Naive thymus-derived CD4-positive, alpha-beta T cell (primary cell): ENCODE measurements around the gene ERVK3-1. TPM values are rescaled to one million over a fixed set of nuclear protein-coding genes. Genes with fewer than 3 reads are reported as not detected.

Source experiments
- ATAC-seq: fragments of 150-1000 bp; cut with Tn5 transposase; 2 replicates; pipeline ENCODE4 v1.10.0; 2021; ENCODE audit warnings: mild to moderate bottlenecking, moderate library complexity
- CTCF ChIA-PET: fragments of 350-600 bp; sonication (Branson Sonifier 250); formaldehyde crosslinking; loops from one replicate; lab custom pipeline; 2021; ENCODE audit warnings: antibody characterized with exemption; lab: Charles Lee
- POLR2A ChIA-PET: fragments of 350-600 bp; sonication (Branson Sonifier 250); formaldehyde crosslinking; loops from one replicate; lab custom pipeline; 2021; ENCODE audit warnings: antibody characterized with exemption, inconsistent platforms; lab: Charles Lee
- DNase-seq, 9 donors: peaks; one replicate each; pipeline versions ENCODE4 v3.0.0 to v3.0.0-alpha.2; 2020 to 2022; ENCODE audit warnings: mixed read lengths in 1 of 9
- H3K27ac ChIP-seq: one replicate; pipeline ENCODE4 v1.7.0; 2013; ENCODE audit warnings: mild to moderate bottlenecking, low read depth, low read length, moderate library complexity
- H3K27me3 ChIP-seq, 2 donors: one replicate each; pipeline ENCODE4 v1.7.0; 2013; ENCODE audit warnings: low read length in 2 of 2, mild to moderate bottlenecking in 2 of 2, moderate library complexity in 2 of 2; ENCODE audit not compliant: control insufficient read depth in 2 of 2, insufficient read depth in 2 of 2
- H3K36me3 ChIP-seq, 3 experiments: 1 replicate in 2 of 3; 2 replicates in 1 of 3; pipeline ENCODE4 v1.7.0; 2013; ENCODE audit warnings: low read length in 3 of 3, mild to moderate bottlenecking in 3 of 3, moderate library complexity in 1 of 3; ENCODE audit not compliant: insufficient read depth in 3 of 3, control insufficient read depth in 2 of 3
- H3K4me1 ChIP-seq, 2 donors: one replicate each; pipeline ENCODE4 v1.7.0; 2013; ENCODE audit warnings: low read length in 2 of 2, mild to moderate bottlenecking in 2 of 2, moderate library complexity in 1 of 2; ENCODE audit not compliant: control insufficient read depth in 2 of 2, insufficient read depth in 2 of 2
- H3K4me3 ChIP-seq: 2 replicates; pipeline ENCODE4 v1.7.0; 2013; ENCODE audit warnings: mild to moderate bottlenecking, low read length
- H3K9me3 ChIP-seq, 3 experiments: 1 replicate in 2 of 3; 2 replicates in 1 of 3; pipeline ENCODE4 v1.7.0; 2013; ENCODE audit warnings: low read length in 3 of 3; ENCODE audit not compliant: control insufficient read depth in 2 of 3
- H3K27ac Mint-ChIP-seq, 9 donors: one replicate each; pipeline ENCODE4 v1.8.0; 2020 to 2022; ENCODE audit warnings: mixed read lengths in 9 of 9, mild to moderate bottlenecking in 8 of 9, moderate library complexity in 5 of 9, inconsistent platforms in 2 of 9
- H3K27me3 Mint-ChIP-seq, 5 donors: one replicate each; pipeline ENCODE4 v1.8.0; 2021 to 2022; ENCODE audit warnings: mixed read lengths in 5 of 5, mild to moderate bottlenecking in 1 of 5
- H3K36me3 Mint-ChIP-seq, 5 donors: one replicate each; pipeline ENCODE4 v1.8.0; 2020 to 2022; ENCODE audit warnings: mixed read lengths in 5 of 5, mild to moderate bottlenecking in 3 of 5, inconsistent platforms in 1 of 5
- H3K4me1 Mint-ChIP-seq, 7 donors: one replicate each; pipeline ENCODE4 v1.8.0; 2020 to 2022; ENCODE audit warnings: mixed read lengths in 7 of 7, mild to moderate bottlenecking in 3 of 7, inconsistent platforms in 1 of 7
- H3K4me3 Mint-ChIP-seq, 10 donors: one replicate each; pipeline ENCODE4 v1.8.0; 2020 to 2022; ENCODE audit warnings: mild to moderate bottlenecking in 10 of 10, mixed read lengths in 10 of 10, moderate library complexity in 6 of 10, inconsistent platforms in 2 of 10
- H3K9me3 Mint-ChIP-seq, 11 donors: one replicate each; pipeline ENCODE4 v1.8.0; 2020 to 2022; ENCODE audit warnings: mixed read lengths in 11 of 11, mild to moderate bottlenecking in 4 of 11, inconsistent platforms in 1 of 11, moderate library complexity in 1 of 11
- intact Hi-C, 2 donors: fragments of 100-400 bp; cut with micrococcal nuclease; formaldehyde crosslinking; loops; one replicate each; pipeline ENCODE4 v1.15.1; 2023
- polyA plus RNA-seq, 2 donors: library from polyadenylated mRNA; unstranded; fragments of 300-500 nt; fragmentation: Illumina TruSeq; gene quantifications; one replicate each; pipeline ENCODE4 v1.2.3, GENCODE V29; 2021
- total RNA-seq, 6 experiments: library from RNA in 5 of 6; stranded (reverse) in 5 of 6; gene quantifications; 1 replicate in 5 of 6; 2 replicates in 1 of 6; pipeline ENCODE4 v1.2.3 and lab custom pipeline; 2021 to 2026

The ERVK3-1 gene
- total and polyA plus RNA-seq, 7 experiments from 2014 or later, result 59.7 to 122 (median 68.2) TPM

GRCh38 chr19:58350001-58350861 lies 45.1 kb downstream of the ERVK3-1 start:
- no peak overlapping the region for H3K4me3 ChIP-seq
- ATAC-seq (no peak), DNase-seq (no peak)
- peaks cover 0 to 7% of the 10 kb centered on the region in 2 donors for H3K4me1 ChIP-seq
- H3K9me3 Mint-ChIP-seq, result peaks cover 0 to 4% (median 0%) of the 10 kb centered on the region in 11 donors
- H3K4me3 Mint-ChIP-seq, result peak overlapping the region in 1 of 10 donors; percentile 27
- peaks cover 0 to 5% (median 0%) of the 10 kb centered on the region in 5 donors for H3K27me3 Mint-ChIP-seq
- peaks cover 22 to 45% (median 32%) of the 10 kb centered on the region in 7 donors for H3K4me1 Mint-ChIP-seq
- ChIA-PET CTCF (interaction anchor here (0.6 kb wide), 1 partner anchor 123 kb away, joined by 3 read pairs; no protein-coding TSS in a partner anchor), POLR2A (interaction anchor here (1.2 kb wide), 1 partner anchor 11 kb away, joined by 4 read pairs; no protein-coding TSS in a partner anchor)
- H3K27me3 ChIP-seq, result no peaks in the 10 kb centered on the region
- H3K36me3 ChIP-seq, result no peaks in the 10 kb centered on the region
- intact Hi-C loops, result no loop called here
- peaks cover 3 to 18% (median 6%) of the 10 kb centered on the region in 5 donors for H3K36me3 Mint-ChIP-seq
- no peak overlapping the region for H3K27ac Mint-ChIP-seq
- H3K9me3 ChIP-seq, result no peaks in the 10 kb centered on the region
- H3K27ac ChIP-seq, result no peak overlapping the region

- Mint-ChIP-seq H3K4me1 (peaks cover 16 to 43% (median 30%) of the 10 kb centered on the region in 7 donors), H3K27ac (no peak overlapping the region), H3K27me3 (peaks cover 0 to 5% (median 0%) of the 10 kb centered on the region in 5 donors), H3K36me3 (peaks cover 3 to 13% (median 6%) of the 10 kb centered on the region in 5 donors), H3K9me3 (peaks cover 0 to 4% (median 0%) of the 10 kb centered on the region in 11 donors), H3K4me3 (no peak overlapping the region)
- Histone ChIP-seq H3K27me3 (no peaks in the 10 kb centered on the region), H3K36me3 (no peaks in the 10 kb centered on the region), H3K4me3 (no peak overlapping the region), H3K27ac (no peak overlapping the region), H3K9me3 (no peaks in the 10 kb centered on the region), H3K4me1 (peaks cover 0 to 7% of the 10 kb centered on the region in 2 donors)
- ChIA-PET CTCF (no interaction called here), POLR2A (interaction anchor here (1.2 kb wide), 1 partner anchor 11 kb away, joined by 4 read pairs; no protein-coding TSS in a partner anchor)
- DNase-seq (no peak), ATAC-seq (no peak)
- intact Hi-C loops, result no loop called here
Measured at GRCh38 chr19:58350871-58351557, 45.8 kb downstream of the ERVK3-1 start.

- Histone ChIP-seq H3K4me1 (peaks cover 0 to 7% of the 10 kb centered on the region in 2 donors), H3K27me3 (no peaks in the 10 kb centered on the region), H3K36me3 (no peaks in the 10 kb centered on the region), H3K27ac (no peak overlapping the region), H3K9me3 (no peaks in the 10 kb centered on the region), H3K4me3 (no peak overlapping the region)
- ChIA-PET POLR2A (no interaction called here), CTCF (no interaction called here)
- no peak overlapping the region for H3K4me3 Mint-ChIP-seq
- peaks cover 0 to 3% (median 0%) of the 10 kb centered on the region in 11 donors for H3K9me3 Mint-ChIP-seq
- H3K27me3 Mint-ChIP-seq, result peaks cover 0 to 5% (median 0%) of the 10 kb centered on the region in 5 donors
- H3K27ac Mint-ChIP-seq, result no peak overlapping the region
- peaks cover 3 to 12% (median 6%) of the 10 kb centered on the region in 5 donors for H3K36me3 Mint-ChIP-seq
- H3K4me1 Mint-ChIP-seq, result peaks cover 14 to 40% (median 30%) of the 10 kb centered on the region in 7 donors
- DNase-seq (no peak), ATAC-seq (no peak)
- intact Hi-C loops, result no loop called here
Measured at GRCh38 chr19:58351558-58351878, 46.3 kb downstream of the ERVK3-1 start.

- H3K27ac ChIP-seq, result no peak overlapping the region
- Mint-ChIP-seq H3K4me3 (peak overlapping the region in 1 of 10 donors; percentile 1), H3K36me3 (peaks cover 3 to 12% (median 6%) of the 10 kb centered on the region in 5 donors), H3K4me1 (peaks cover 14 to 39% (median 30%) of the 10 kb centered on the region in 7 donors), H3K27me3 (peaks cover 0 to 5% (median 0%) of the 10 kb centered on the region in 5 donors), H3K27ac (peak overlapping the region in 1 of 9 donors; percentile 54), H3K9me3 (peaks cover 0 to 3% (median 0%) of the 10 kb centered on the region in 11 donors)
- H3K27me3 ChIP-seq, result no peaks in the 10 kb centered on the region
- ChIA-PET CTCF (no interaction called here), POLR2A (no interaction called here)
- intact Hi-C loops, result no loop called here
- DNase-seq, result no peak
- H3K4me3 ChIP-seq, result no peak overlapping the region
- no peaks in the 10 kb centered on the region for H3K9me3 ChIP-seq
- ATAC-seq, result no peak
- H3K4me1 ChIP-seq, result peaks cover 4 to 7% of the 10 kb centered on the region in 2 donors
- H3K36me3 ChIP-seq, result no peaks in the 10 kb centered on the region
Measured at GRCh38 chr19:58351990-58352755, 47.0 kb downstream of the ERVK3-1 start.

- no peaks in the 10 kb centered on the region for H3K36me3 ChIP-seq
- H3K4me1 ChIP-seq, result peaks cover 6 to 7% of the 10 kb centered on the region in 2 donors
- peaks cover 0 to 3% (median 0%) of the 10 kb centered on the region in 11 donors for H3K9me3 Mint-ChIP-seq
- no peak for DNase-seq
- CTCF ChIA-PET, result no interaction called here
- ATAC-seq, result no peak
- peak within 1 kb of the TSS in 1 of 9 donors; percentile 54 for H3K27ac Mint-ChIP-seq
- H3K27me3 Mint-ChIP-seq, result peaks cover 0 to 5% (median 0%) of the 10 kb centered on the region in 5 donors
- H3K27ac ChIP-seq, result no peak within 1 kb of the TSS
- peaks cover 9 to 36% (median 27%) of the 10 kb centered on the region in 7 donors for H3K4me1 Mint-ChIP-seq
- H3K27me3 ChIP-seq, result no peaks in the 10 kb centered on the region
- POLR2A ChIA-PET, result no interaction called here
- H3K4me3 Mint-ChIP-seq, result peak within 1 kb of the TSS in 4 of 10 donors; percentile 1 to 51 (median 20)
- no peaks in the 10 kb centered on the region for H3K9me3 ChIP-seq
- H3K4me3 ChIP-seq, result no peak within 1 kb of the TSS
- H3K36me3 Mint-ChIP-seq, result peaks cover 3 to 12% (median 6%) of the 10 kb centered on the region in 5 donors
- intact Hi-C loops, result no loop called here
Measured at GRCh38 chr19:58352760-58353671, 47.8 kb downstream of the ERVK3-1 start, which contains the start of gene A1BG. Gene A1BG, minus strand, starts transcription at chr19:58353492. Its CDS starts 55 bp downstream, at chr19:58353437.
